BLaER1 (cell line): ENCODE data around the gene ACADL.

Source experiments
- H3K27ac ChIP-seq: shearing (Covaris generic); formaldehyde crosslinking; 2 replicates; pipeline ENCODE4 v1.8.1; 2022
- H3K27me3 ChIP-seq: shearing (Covaris generic); formaldehyde crosslinking; 2 replicates; pipeline ENCODE4 v1.8.1; 2022
- H3K36me3 ChIP-seq: shearing (Covaris generic); formaldehyde crosslinking; 2 replicates; pipeline ENCODE4 v1.8.1; 2022
- H3K4me1 ChIP-seq: shearing (Covaris generic); formaldehyde crosslinking; 2 replicates; pipeline ENCODE4 v1.8.1; 2022
- H3K4me2 ChIP-seq: shearing (Covaris generic); formaldehyde crosslinking; 2 replicates; pipeline ENCODE4 v1.8.1; 2022
- H3K4me3 ChIP-seq: shearing (Covaris generic); formaldehyde crosslinking; 2 replicates; pipeline ENCODE4 v1.8.1; 2022
- H3K9ac ChIP-seq: shearing (Covaris generic); formaldehyde crosslinking; 2 replicates; pipeline ENCODE4 v1.8.1; 2022
- H3K9me3 ChIP-seq: shearing (Covaris generic); formaldehyde crosslinking; 2 replicates; pipeline ENCODE4 v1.8.1; 2022
- H4K20me1 ChIP-seq: shearing (Covaris generic); formaldehyde crosslinking; 2 replicates; pipeline ENCODE4 v1.8.1; 2022
- Cebpa-rat ChIP-seq: shearing (Covaris generic); IDR thresholded peaks from 2 replicates; pipeline ENCODE4 v1.8.1; 2022

Gene ACADL

DNA sequence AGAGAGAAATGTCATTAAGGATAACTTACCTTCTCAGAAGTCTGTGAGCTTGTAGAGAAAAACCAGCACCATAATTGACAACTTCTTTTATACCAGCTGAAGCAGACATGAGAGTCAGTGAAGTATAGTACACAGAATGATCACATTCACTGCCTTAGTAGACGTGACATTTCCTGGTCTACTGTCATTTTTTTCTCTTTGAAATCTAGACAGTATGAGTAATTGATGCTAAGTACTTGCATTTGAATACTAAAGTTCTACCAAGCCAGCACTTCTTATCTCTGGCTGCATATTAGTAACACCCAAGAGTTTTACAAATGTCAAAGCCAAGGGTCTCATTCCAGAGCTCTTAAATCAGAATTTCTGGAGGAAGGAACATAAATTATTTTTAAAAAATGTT lies 25.4 kb upstream of the ACADL start:
- H3K4me2 ChIP-seq, result no peak overlapping the region
- H3K27me3 ChIP-seq, result no peaks in the 10 kb centered on the region
- H3K9ac ChIP-seq, result no peak overlapping the region
- TF ChIP-seq Cebpa-rat, result no peak
- no peaks in the 10 kb centered on the region for H3K36me3 ChIP-seq
- H3K27ac ChIP-seq, result no peak overlapping the region
- H3K4me1 ChIP-seq, result no peaks in the 10 kb centered on the region
- H4K20me1 ChIP-seq, result no peaks in the 10 kb centered on the region
- H3K4me3 ChIP-seq, result no peak overlapping the region
- no peaks in the 10 kb centered on the region for H3K9me3 ChIP-seq

DNA sequence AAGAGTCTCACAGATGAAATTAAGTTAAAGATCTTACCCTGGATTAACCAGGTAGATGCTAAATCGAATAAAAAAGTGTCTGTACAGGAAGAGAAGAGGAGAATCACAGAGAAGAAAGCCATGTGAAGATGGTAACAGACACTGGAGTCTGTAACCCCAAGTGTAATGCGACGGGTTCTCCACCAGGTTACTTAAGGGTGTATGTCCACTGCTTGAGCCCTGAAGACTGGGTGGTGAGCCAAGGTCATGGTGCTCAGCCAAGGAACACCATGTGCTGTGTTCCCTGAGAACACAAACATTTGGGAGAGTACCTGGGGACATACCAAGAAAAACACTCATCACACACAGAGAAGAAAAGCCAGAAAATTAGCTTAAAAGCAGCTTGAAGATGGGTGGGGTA lies 8.2 kb upstream of the ACADL start:
- Histone ChIP-seq H3K4me3 (no peak overlapping the region), H3K9ac (no peak overlapping the region), H3K27ac (no peak overlapping the region), H3K36me3 (no peaks in the 10 kb centered on the region), H3K4me2 (no peak overlapping the region), H4K20me1 (no peaks in the 10 kb centered on the region), H3K27me3 (no peaks in the 10 kb centered on the region), H3K9me3 (no peaks in the 10 kb centered on the region), H3K4me1 (no peaks in the 10 kb centered on the region)
- TF ChIP-seq Cebpa-rat, result no peak

DNA sequence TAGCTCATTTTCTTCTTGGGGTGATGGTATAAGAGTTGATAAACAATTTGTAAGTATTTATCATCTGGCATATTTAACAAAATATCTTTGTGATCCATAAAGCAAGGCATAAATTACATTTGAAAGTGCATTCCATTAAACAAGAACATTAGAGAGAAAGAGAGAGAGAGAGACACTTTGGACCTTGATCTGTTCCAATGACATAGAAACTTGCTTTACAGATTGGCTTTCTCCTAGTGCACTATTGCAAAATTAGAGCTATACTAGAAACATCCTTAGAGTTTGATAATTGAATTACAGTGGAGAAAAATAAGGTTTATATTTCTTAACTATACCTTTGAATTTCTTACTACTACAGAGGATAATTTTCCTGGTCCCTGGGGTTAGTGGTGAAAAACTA lies 5.7 kb upstream of the ACADL start:
- no peaks in the 10 kb centered on the region for H3K4me1 ChIP-seq
- no peak overlapping the region for H3K9ac ChIP-seq
- no peak overlapping the region for H3K27ac ChIP-seq
- TF ChIP-seq Cebpa-rat, result no peak
- no peak overlapping the region for H3K4me2 ChIP-seq
- no peaks in the 10 kb centered on the region for H3K36me3 ChIP-seq
- no peaks in the 10 kb centered on the region for H3K9me3 ChIP-seq
- no peaks in the 10 kb centered on the region for H4K20me1 ChIP-seq
- no peaks in the 10 kb centered on the region for H3K27me3 ChIP-seq
- H3K4me3 ChIP-seq, result no peak overlapping the region

DNA sequence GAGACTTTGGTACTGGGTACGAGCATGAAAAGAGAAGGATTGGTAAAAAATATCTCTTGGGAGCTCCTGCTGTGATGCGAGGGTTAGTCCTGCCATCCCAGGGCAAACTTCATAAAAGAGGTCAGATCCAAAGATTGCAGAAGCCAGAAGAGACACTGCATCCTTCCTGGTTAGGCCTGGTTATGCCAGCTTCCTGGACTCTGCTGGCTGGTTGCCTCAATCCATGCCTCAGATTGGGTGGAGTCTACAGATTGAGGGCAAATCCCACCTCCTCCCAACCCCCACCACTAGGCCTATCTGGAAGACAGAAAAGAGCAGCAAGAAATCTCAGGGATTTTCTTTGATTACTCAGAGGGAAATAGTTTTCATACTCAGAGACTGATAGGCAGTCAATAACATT lies 5.3 kb upstream of the ACADL start:
- no peaks in the 10 kb centered on the region for H3K27me3 ChIP-seq
- H4K20me1 ChIP-seq, result no peaks in the 10 kb centered on the region
- peaks cover under 1% of the 10 kb centered on the region; the same call in 1 of the 2 replicates for H3K9me3 ChIP-seq
- H3K9ac ChIP-seq, result no peak overlapping the region
- no peaks in the 10 kb centered on the region for H3K36me3 ChIP-seq
- H3K27ac ChIP-seq, result no peak overlapping the region
- no peak for TF ChIP-seq Cebpa-rat
- H3K4me2 ChIP-seq, result no peak overlapping the region
- no peak overlapping the region for H3K4me3 ChIP-seq
- no peaks in the 10 kb centered on the region for H3K4me1 ChIP-seq

DNA sequence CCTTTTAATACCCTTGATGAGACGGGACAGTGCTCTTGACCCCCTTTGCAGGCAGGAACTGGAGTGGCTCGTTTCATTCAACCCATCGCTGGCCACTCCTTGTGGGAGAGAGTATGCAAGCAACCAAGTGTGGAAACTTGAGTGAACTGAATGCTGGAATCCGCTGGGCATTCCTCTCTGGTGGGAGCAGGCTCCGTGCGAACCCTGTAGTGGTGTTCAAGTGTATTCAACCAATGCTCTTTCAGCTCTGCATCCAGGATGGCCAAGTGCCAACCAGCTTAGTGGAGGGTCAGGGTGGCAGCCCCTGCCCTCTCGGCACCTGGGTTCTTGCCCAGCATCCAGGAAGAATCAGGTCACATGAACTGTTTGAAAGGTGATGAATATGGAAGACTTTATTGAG lies 3.3 kb upstream of the ACADL start:
- TF ChIP-seq Cebpa-rat, result no peak
- Histone ChIP-seq H3K27ac (no peak overlapping the region), H3K27me3 (no peaks in the 10 kb centered on the region), H3K36me3 (no peaks in the 10 kb centered on the region), H3K4me1 (no peaks in the 10 kb centered on the region), H3K4me2 (no peak overlapping the region), H3K9ac (no peak overlapping the region), H3K4me3 (no peak overlapping the region), H3K9me3 (peaks cover 12% of the 10 kb centered on the region), H4K20me1 (no peaks in the 10 kb centered on the region)

DNA sequence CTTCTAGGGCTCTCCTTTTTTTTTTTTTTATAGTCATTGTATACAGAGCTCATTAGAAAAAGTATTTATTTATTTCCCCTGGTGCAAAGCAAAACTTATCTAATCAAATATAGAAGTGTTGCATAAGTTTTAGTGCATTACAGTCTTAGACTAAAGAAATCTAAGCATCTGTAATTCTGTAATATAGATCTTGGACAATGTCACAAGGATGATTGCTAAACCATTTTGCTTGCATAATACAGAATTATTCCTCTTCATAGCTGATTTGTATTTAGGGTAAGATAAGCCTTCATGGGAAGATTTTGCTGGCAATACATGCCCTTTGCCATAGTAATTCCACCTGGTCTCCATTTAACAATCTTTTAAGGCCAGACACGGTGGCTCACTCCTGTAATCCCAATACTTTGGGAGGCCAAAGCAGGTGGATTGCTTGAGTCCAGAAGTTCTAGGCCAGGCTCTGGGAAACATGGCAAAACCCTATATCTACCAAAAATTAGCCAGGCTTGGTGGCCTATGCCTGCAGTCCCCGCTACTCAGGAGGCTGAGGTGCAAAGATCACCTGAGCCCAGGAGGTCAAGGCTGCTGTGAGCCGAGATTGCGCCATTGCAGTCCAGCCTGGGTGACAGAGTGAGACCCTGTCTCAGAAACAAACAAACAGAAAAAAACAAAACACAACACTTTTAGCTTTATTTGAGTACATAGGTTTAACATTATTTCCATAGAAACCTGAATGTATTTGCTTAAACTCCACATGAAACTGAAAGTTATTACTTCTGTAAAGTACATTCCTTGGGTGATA lies 2.2 kb upstream of the ACADL start:
- Histone ChIP-seq H3K4me2 (no peak overlapping the region), H3K9ac (no peak overlapping the region)
- TF ChIP-seq Cebpa-rat, result no peak

DNA sequence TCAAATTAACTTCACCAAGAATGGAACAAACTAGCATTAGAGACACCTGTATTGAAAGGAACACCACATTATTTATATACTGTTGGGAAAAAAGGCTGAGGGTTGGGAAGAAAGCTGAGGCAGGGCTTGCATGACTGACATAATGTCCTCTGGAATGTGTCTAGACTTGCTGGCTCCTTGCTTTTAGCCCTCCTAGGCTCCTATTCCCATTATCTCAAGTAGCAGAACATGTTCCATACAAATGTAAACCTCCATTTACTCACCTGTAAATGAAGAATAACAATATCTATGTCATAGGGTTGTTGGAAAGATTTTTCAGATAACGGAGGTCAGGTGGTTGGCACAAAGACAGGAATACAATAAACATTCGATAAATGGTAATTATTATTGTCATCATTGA lies 976 bp upstream of the ACADL start:
- no peak for TF ChIP-seq Cebpa-rat
- no peak overlapping the region for H3K4me2 ChIP-seq
- no peaks in the 10 kb centered on the region for H3K4me1 ChIP-seq
- no peak overlapping the region for H3K9ac ChIP-seq
- H3K9me3 ChIP-seq, result peaks cover 12% of the 10 kb centered on the region
- no peaks in the 10 kb centered on the region for H3K36me3 ChIP-seq
- H3K27ac ChIP-seq, result no peak overlapping the region
- H4K20me1 ChIP-seq, result no peaks in the 10 kb centered on the region
- no peaks in the 10 kb centered on the region for H3K27me3 ChIP-seq
- no peak overlapping the region for H3K4me3 ChIP-seq

More for the DNA sequence above, 2.2 kb upstream of the ACADL start:
- Histone ChIP-seq H3K4me3 (no peak overlapping the region), H4K20me1 (no peaks in the 10 kb centered on the region), H3K36me3 (no peaks in the 10 kb centered on the region), H3K4me1 (no peaks in the 10 kb centered on the region), H3K27me3 (no peaks in the 10 kb centered on the region), H3K9me3 (peaks cover 12% of the 10 kb centered on the region), H3K27ac (no peak overlapping the region)

DNA sequence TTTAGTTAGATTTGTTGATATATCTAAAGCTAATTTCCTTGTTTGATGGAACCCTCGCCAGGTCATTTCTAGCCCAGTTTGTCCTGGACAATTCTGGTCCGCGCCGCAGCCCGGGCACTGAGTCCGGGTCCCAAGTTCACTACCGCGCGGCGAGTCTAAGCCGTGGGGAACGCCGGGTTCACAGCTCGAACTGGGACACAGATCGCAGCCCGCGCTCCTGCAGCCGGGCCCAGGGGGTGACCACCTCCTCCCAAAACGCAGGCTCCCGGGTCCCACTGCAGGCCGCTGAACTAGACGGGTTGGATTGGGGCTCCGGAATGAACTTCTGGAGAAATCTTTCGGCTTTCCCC lies 681 bp downstream of the ACADL start:
- H3K9me3 ChIP-seq, result peaks cover 12% of the 10 kb centered on the region
- no peak overlapping the region for H3K9ac ChIP-seq
- H3K27ac ChIP-seq, result no peak overlapping the region
- H3K27me3 ChIP-seq, result no peaks in the 10 kb centered on the region
- no peak for TF ChIP-seq Cebpa-rat
- no peak overlapping the region for H3K4me3 ChIP-seq
- H3K36me3 ChIP-seq, result no peaks in the 10 kb centered on the region
- no peaks in the 10 kb centered on the region for H3K4me1 ChIP-seq
- H3K4me2 ChIP-seq, result no peak overlapping the region
- no peaks in the 10 kb centered on the region for H4K20me1 ChIP-seq

DNA sequence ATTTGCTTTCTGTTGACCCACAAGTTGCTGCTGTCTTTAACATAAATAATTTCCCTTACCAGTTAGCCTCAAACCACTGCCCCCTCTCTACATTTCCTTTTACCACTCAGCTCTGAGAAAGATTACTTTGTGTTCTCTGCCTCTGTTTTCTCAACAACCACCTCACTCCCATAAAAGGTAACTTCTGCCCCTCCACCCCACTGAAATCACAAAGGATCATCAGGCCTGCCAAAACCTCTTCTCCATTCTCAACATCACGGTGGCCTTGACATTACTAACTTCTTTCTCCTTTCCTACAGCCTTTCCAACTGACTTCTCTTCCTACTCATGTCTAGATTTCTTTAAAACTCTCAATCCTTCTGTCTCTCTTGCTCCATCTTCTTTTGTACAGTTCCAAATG lies 10.1 kb downstream of the ACADL start:
- Histone ChIP-seq H4K20me1 (no peaks in the 10 kb centered on the region), H3K4me2 (no peak overlapping the region), H3K36me3 (no peaks in the 10 kb centered on the region), H3K9ac (no peak overlapping the region), H3K27me3 (no peaks in the 10 kb centered on the region), H3K27ac (no peak overlapping the region), H3K4me3 (no peak overlapping the region), H3K4me1 (no peaks in the 10 kb centered on the region), H3K9me3 (no peaks in the 10 kb centered on the region)
- no peak for TF ChIP-seq Cebpa-rat

DNA sequence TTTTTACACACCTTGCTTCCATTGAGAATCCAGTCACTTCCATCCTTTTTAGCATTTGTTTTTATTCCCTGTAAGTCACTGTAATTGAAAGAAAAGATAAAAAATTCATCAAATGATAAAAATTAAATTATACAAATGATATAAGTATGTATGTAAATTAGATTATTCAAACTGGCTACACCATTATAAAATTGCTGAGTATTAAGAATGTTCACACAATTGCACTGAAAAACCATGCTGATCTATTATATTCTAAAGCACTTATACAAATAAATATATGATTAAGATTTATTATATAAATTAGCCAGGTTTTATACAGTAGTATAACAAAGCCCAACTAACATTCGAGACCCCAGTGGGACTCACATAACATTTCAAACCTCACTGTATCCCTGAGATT lies 15.1 kb downstream of the ACADL start:
- no peak overlapping the region for H3K9ac ChIP-seq
- no peaks in the 10 kb centered on the region for H3K9me3 ChIP-seq
- no peak for TF ChIP-seq Cebpa-rat
- H3K27ac ChIP-seq, result no peak overlapping the region
- no peaks in the 10 kb centered on the region for H3K4me1 ChIP-seq
- no peaks in the 10 kb centered on the region for H3K36me3 ChIP-seq
- no peaks in the 10 kb centered on the region for H4K20me1 ChIP-seq
- no peak overlapping the region for H3K4me3 ChIP-seq
- H3K27me3 ChIP-seq, result no peaks in the 10 kb centered on the region
- no peak overlapping the region for H3K4me2 ChIP-seq

DNA sequence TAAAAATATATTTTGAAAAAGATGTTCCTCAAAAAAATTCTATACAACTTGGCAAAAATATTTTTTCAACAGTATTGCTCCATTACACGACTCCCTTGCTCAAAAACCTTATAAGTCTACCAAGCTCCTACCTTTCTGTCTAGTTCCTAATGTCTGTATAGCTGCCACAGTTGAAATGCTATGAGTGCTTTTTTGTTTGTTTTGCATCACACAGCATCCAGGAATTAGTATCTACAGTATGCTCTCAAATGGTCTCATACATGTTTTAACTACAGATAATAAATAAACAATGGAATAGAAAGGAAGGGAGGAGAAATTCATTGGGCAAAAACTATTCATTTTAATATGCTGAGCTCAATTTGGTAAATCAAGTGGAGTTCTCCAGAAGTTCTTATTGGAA lies 17.3 kb downstream of the ACADL start:
- H3K27me3 ChIP-seq, result no peaks in the 10 kb centered on the region
- H3K4me2 ChIP-seq, result no peak overlapping the region
- H3K4me1 ChIP-seq, result no peaks in the 10 kb centered on the region
- H3K36me3 ChIP-seq, result no peaks in the 10 kb centered on the region
- no peak overlapping the region for H3K9ac ChIP-seq
- no peak overlapping the region for H3K27ac ChIP-seq
- no peaks in the 10 kb centered on the region for H4K20me1 ChIP-seq
- TF ChIP-seq Cebpa-rat, result no peak
- no peak overlapping the region for H3K4me3 ChIP-seq
- H3K9me3 ChIP-seq, result no peaks in the 10 kb centered on the region
